Amniotic stem cell (primary cell): ENCODE results near the gene IGFBP6.
"Not testable (repeated sequence)": the region's sequence is repeated elsewhere in the genome, so short reads cannot be mapped to it uniquely, and the experiment has no call there.

Experiments used
- DNase-seq: peaks from one replicate; lab custom pipeline; 2025; lab: John Stamatoyannopoulos, UW

Gene IGFBP6

DNA sequence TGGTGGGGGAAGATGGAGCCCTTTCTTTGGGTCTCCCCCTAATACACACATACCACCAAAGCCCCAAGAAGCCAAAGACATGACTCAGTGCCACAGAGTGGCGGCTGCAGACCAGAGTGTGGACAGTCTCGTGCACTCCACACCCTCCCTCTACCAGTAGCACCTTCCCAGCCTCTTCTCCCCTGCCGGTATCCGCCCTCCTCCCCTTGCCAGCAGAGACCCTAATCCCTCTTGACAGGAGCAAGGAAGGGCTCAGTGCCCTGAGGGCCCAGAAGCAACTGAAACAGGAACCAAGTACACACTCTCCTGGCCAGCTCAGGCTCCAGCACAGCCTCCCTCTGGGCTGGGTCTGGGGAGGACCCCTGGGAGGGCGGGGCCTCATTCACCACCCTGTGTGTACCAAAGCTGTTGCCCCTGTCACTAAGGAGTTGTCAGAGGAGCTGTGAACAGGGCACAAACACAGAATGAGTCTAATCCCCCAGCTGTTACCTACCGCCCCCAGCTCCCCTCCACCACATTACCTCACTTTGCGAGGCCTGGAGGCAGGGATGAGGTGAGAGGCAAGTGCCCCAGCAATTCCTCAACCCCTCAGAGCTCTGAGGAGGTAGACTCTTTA lies 26.5 kb upstream of the IGFBP6 start:
- no peak for DNase-seq

GRCh38 chr12:53071591-53072551 lies 25.6 kb upstream of the IGFBP6 start:
- no peak for DNase-seq

- no peak for DNase-seq
These were observed 23.6 kb upstream of the IGFBP6 start for GRCh38 chr12:53073881-53074280.

- no peak for DNase-seq
These were observed 23.0 kb upstream of the IGFBP6 start for GRCh38 chr12:53074283-53074998.

GRCh38 chr12:53074999-53075370 lies 22.5 kb upstream of the IGFBP6 start:
- DNase-seq = no peak

DNA sequence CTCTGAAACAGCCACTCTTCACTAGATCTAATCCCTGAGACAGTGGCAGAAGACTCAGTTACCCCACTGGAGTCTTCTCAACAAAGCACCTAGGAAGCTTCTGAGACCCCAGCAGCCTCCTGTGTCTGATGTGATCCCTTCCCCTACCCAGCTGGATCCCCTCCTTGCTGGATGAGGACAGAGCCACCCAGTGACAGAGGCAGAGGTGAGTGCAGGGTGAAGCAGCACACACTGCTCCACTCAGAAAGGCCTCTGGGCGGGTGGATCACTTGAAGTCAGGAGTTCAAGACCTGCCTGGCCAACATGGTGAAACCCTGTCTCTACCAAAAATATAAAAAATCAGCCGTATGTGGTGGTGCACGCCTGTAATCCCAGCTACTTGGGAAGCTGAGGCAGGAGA lies 21.0 kb upstream of the IGFBP6 start:
- DNase-seq = no peak

GRCh38 chr12:53077030-53077429 lies 20.4 kb upstream of the IGFBP6 start:
- DNase-seq = no peak

DNA sequence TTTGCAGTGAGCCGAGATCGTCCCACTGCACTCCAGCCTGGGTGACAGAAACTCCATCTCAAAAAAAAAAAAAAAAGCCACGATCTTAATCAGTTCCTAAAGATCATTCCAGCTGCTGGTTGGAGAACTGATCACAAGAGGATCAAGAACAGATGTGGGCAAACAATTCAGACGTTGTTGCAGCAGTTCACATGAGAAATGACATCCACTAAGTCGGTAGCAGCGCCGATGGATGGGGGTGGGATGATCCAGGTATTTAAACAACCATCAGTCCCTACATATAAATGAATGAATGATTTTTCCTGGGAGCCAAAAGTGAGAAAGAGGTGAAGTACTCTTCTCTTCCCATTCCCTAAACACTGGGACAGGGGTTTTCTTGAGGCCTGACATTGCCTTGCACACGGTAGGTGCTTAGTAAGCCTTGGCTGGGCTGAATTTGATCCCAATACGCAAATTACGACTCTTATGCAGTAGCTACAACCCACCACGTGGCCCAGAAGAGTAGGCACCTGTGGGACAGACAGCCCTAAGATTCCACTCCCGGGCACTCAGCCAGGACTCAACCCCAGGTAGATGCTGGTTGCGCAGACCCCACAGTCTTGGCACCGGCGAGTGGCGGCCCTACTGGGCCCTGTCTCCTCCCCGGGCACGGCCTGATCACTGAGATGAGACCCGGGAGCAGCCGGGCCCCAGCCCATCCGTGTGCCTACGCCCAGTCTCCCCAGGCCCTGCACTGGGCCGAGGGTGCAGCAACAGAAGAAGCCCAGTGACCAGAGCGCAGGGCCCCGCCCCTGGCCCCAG lies 18.8 kb upstream of the IGFBP6 start:
- no peak for DNase-seq

GRCh38 chr12:53079226-53080117 lies 18.0 kb upstream of the IGFBP6 start, which contains the start of gene SPRYD3:
Gene SPRYD3, minus strand, starts transcription at chr12:53079390. Its CDS starts 57 bp downstream, at chr12:53079333.
- DNase-seq = peak; percentile 96

GRCh38 chr12:53082637-53083175 lies 14.8 kb upstream of the IGFBP6 start:
- no peak for DNase-seq

- no peak for DNase-seq
These were observed 11.1 kb upstream of the IGFBP6 start for GRCh38 chr12:53086361-53086760.

DNA sequence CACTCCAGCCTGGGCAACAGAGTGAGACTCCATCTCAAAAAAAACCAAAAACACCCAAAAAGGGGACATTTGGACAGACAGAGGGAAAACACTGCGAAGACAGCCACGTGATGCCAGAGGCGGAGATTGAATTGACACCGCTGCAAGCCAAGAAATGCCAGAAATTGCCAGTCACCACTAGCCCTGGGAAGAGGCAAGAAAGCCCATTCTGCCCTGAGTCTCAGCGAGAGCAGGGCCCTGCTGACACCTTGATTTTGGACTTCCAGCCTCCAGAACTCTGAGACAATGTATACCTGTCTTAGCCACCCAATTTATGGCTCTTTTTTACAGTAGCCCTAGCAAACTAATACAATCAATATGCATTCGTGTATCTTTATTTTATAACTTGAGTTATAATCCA lies 7.4 kb upstream of the IGFBP6 start:
- no peak for DNase-seq

GRCh38 chr12:53090554-53090953 lies 6.9 kb upstream of the IGFBP6 start:
- no peak for DNase-seq

DNA sequence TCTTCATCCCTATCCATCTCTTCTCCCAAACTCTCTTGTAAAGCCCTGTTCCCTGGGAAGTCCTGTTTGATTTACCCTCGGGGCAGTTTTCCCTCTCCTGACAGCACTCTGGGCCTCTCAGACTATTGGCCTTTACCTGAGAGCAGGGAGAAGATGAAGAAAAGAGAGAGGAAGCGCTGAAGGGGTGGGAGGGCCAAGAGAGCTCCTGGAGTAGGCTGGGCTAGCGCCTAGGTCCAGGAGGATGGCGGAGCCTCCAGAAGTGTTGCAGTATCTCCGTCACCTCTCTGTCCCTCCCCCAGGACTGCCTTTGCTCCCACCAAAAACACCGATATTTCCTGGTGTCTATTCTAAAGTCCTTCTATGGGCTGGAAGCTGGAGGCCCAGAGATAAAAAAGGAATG lies 5.7 kb upstream of the IGFBP6 start:
- no peak for DNase-seq

- no peak for DNase-seq
These were observed 3.6 kb upstream of the IGFBP6 start for GRCh38 chr12:53093777-53094393.

GRCh38 chr12:53094394-53094787 lies 3.1 kb upstream of the IGFBP6 start:
- no peak for DNase-seq

- DNase-seq = not testable (repeated sequence)
These were observed 2.5 kb upstream of the IGFBP6 start for GRCh38 chr12:53094796-53095595.

GRCh38 chr12:53095596-53095895 lies 1.9 kb upstream of the IGFBP6 start:
- DNase-seq = not testable (repeated sequence)

DNA sequence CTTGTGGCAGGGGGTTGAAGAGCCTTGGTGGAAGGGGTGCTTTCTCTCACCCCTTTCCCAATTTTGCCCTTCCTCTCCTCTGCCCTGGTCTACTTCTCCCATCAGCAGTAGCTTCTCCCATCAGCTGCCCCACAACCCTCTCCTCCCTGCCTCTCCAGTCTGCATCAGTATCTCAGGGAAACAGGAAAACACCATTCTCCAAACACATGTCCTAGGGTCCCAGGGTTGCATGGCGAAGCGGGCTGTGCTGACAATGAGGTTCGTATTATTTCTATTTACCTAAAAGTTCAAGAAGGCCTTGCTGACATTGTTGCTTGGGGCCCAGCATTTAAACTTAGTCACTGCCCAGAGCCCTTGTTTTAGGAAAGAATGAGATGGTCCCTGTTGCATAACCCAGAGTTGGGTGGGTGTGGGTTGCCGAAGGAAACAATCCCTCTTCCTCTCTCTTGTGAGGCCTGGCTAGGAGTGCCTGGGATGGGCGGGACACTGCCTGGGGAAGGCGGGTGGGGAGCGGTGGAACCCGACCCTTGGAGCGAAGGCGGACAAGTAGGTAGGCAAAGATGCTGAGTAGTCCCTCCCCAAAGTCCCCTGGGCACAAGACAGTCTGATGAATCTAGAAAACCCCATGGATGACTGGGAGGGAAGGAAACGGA lies 1.3 kb upstream of the IGFBP6 start:
- DNase-seq = peak; percentile 75
